DLD1 (cell line): Measurements from ENCODE around the gene C18orf32.

Source experiments
- in situ Hi-C: cut with HindIII; loops from 2 replicates; pipeline ENCODE4 v1.10.0; 2017; ENCODE audit warnings: low sequenced_read_pairs

The C18orf32 gene

DNA sequence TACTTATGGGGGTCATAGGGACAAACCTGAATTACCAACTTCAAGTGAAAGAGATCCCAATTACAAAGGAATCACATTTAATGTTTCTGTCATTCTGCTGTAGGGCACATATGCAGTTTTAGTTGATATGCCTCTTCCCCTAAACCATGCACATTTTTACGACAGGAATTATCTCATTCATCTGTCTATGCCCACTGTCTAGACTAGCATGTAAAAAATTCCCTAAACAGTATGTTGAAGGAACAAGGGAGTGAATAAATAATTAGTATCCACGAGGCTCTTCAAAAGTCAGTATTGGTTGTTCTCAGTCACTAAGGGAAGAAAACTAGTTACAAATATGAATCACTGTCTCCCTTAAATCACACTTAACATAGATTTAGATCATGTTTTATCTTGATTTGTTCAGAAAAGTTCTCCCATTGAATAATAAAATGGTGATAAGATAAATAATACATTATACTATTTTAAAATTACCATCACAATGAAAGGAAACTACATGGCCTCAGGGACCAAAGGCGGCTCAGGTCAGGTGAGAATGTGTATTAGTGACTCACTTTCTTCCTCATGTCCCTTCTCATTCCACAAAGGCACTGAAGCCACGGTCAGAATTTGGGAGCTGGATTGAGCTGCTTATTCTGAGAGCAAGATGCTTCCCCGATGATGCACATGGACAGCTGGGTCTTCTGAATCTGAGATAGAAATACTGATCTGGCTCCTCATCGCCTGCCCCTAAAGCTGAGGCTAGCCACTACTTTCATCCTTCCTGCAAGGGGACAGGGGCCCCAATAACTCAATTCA, 55.7 kb downstream of the C18orf32 start:
- in situ Hi-C loops, result no loop called here
